Parietal lobe (tissue), 1 donor: Measurements from ENCODE around the gene P2RY8. TPM values are rescaled to one million over a fixed set of nuclear protein-coding genes. Genes with fewer than 3 reads are reported as not detected.

Source experiments
- total RNA-seq: library from RNA; depleted of rRNA; stranded (reverse); fragments of >200 nt; gene quantifications from one replicate; pipeline ENCODE4 v1.2.3, GENCODE V29; 2014

Gene P2RY8, protein sequence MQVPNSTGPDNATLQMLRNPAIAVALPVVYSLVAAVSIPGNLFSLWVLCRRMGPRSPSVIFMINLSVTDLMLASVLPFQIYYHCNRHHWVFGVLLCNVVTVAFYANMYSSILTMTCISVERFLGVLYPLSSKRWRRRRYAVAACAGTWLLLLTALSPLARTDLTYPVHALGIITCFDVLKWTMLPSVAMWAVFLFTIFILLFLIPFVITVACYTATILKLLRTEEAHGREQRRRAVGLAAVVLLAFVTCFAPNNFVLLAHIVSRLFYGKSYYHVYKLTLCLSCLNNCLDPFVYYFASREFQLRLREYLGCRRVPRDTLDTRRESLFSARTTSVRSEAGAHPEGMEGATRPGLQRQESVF
- total RNA-seq = not detected

GRCh38 chrX:1537031-1537715 lies at the start of gene P2RY8:
P2RY8 (minus strand) TSS chrX:1537185; CDS start chrX:1466558, 70,627 bp downstream.

DNA sequence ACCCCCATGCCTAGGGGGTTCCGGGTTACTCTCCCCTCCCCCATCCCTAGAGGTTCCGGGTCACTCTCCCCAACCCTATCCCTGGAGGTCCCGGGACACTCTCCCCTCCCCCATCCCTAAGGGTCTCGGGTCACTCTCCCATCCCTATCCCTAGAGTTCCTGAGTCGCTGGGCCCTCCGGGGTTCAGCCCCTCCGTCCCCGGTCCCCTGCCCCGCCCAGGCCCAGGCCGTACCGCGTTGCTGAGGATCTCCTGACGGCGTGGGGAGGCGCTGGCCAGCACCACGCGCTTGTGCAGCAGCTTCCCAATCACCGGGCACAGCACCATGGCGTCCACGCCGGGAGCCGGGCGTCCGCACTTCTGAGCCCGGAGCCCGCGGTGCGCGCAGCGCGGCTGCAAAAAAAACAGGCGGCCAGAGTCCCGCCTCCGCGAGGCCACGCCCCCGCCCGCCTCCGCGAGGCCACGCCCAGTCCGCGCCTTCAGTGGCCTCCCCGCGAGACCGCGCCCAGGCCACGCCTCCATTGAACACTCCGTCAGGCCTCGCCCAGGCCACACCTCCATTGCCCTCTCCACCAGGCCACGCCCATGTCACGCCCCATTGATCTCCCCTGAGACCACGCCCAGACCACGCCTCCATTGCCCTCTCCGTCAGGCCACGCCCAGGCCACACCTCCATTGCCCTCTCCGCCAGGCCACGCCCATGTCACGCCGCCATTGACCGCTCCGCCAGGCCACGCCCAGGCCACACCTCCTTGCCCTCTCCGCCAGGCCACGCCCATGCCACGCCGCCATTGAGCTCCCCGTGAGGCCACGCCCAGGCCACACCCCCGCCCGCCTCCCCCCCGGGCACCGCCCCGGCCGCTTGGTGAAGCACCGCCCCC lies 84.2 kb downstream of the P2RY8 start, which contains the start of gene ASMTL:
Gene ASMTL (minus strand): TSS at position 394 of the 879 bp plus-strand sequence. CDS start 69 bp downstream, at position 325.

Other genes starting within 250 kb of the P2RY8 start
- 1.6 TPM for gene IL3RA, start 200.4 kb downstream of the P2RY8 start, total RNA-seq
- 163 TPM for gene SLC25A6, start 145.1 kb downstream of the P2RY8 start, total RNA-seq
- gene ASMTL, start 84.3 kb downstream of the P2RY8 start, total RNA-seq = 14.4 TPM
- 18.8 TPM for gene AKAP17A, start 54.4 kb upstream of the P2RY8 start, total RNA-seq
- gene ASMT, start 77.9 kb upstream of the P2RY8 start, total RNA-seq = not detected